Fibroblast of mammary gland (primary cell): ENCODE results near the gene BTG2.
A peak's percentile ranks its signal among the peaks of the same experiment; 100 is the strongest.
"Not testable (repeated sequence)": the region's sequence is repeated elsewhere in the genome, so short reads cannot be mapped to it uniquely, and the experiment has no call there.

Experiments
- DNase-seq: peaks from one replicate; pipeline ENCODE4 v3.0.0-alpha.2; 2010; ENCODE audit warnings: low read depth
- H3K4me3 ChIP-seq: 2 replicates; pipeline ENCODE4 v1.5.1; 2011; ENCODE audit warnings: low read depth, mild to moderate bottlenecking, low read length, moderate library complexity; ENCODE audit not compliant: control insufficient read depth
- CTCF ChIP-seq: conservative IDR thresholded peaks from 2 replicates; pipeline ENCODE4 v1.5.1; 2011; ENCODE audit warnings: low read depth, low read length, inconsistent platforms; ENCODE audit not compliant: control insufficient read depth, insufficient read depth

The BTG2 gene

GRCh38 chr1:203304919-203305808, at the start of gene BTG2:
Gene BTG2, plus strand, starts transcription at chr1:203305519. Its CDS starts 88 bp downstream, at chr1:203305607.
- DNase-seq = peak; percentile 77
- peak within 1 kb of the TSS; percentile 78 for H3K4me3 ChIP-seq
- TF ChIP-seq CTCF = no peak

DNA sequence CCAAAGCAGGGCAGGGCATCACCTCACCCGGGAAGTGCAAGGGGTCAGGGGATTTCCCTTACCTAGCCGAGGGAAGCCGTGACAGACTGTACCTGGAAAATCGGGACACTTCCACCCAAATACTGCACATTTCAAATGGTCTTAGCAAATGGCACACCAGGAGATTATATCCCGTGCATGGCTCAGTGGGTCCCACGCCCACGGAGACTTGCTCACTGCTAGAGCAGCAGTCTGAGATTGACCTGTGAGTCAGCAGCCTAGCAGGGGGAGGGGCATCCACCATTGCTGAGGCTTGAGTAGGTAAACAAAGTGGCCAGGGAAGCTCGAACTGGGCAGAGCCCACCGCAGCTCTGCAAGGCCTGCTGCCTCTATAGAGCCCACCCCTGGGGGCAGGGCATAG, 48.7 kb upstream of the BTG2 start:
- H3K4me3 ChIP-seq = not testable (repeated sequence)
- DNase-seq = peak; percentile 15

- DNase-seq = no peak
- no peak for TF ChIP-seq CTCF
Observed at GRCh38 chr1:203263496-203263895, 41.8 kb upstream of the BTG2 start.

DNA sequence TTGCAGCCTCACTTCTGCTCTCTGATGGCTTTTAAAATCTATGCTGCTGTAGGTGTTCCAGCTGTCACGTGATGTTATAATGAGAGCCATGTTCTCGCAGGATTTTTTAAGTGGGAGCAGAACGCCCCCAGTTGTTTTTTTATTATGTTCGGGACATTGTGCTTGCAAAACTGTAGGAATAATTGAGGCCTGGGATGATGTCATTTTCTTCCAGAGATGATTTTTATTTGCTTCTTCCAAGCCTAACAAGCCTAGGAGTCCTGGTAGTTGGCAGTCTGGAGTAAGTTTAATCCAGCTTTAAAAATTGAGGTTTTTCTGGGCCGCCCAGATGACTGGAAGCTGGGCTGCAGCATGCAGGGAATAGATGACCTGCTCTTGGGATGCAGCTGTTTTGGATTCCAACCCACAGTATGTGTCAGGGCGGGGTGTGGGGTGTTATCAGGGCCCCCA, 41.2 kb upstream of the BTG2 start:
- TF ChIP-seq CTCF = no peak
- H3K4me3 ChIP-seq = no peak overlapping the region
- DNase-seq = peak; percentile 21

More at GRCh38 chr1:203263496-203263895, 41.8 kb upstream of the BTG2 start:
- H3K4me3 ChIP-seq = no peak overlapping the region

GRCh38 chr1:203265541-203265940, 39.8 kb upstream of the BTG2 start:
- no peak overlapping the region for H3K4me3 ChIP-seq
- no peak for TF ChIP-seq CTCF
- DNase-seq = no peak

DNA sequence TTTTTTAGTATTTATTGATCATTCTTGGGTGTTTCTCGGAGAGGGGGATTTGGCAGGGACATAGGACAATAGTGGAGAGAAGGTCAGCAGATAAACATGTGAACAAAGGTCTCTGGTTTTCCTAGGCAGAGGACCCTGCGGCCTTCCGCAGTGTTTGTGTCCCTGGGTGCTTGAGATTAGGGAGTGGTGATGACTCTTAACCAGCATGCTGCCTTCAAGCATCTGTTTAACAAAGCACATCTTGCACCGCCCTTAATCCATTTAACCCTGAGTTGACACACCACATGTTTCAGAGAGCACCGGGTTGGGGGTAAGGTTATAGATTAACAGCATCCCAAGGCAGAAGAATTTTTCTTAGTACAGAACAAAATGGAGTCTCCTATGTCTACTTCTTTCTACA, 39.2 kb upstream of the BTG2 start:
- H3K4me3 ChIP-seq, DNase-seq: not testable (repeated sequence)

DNA sequence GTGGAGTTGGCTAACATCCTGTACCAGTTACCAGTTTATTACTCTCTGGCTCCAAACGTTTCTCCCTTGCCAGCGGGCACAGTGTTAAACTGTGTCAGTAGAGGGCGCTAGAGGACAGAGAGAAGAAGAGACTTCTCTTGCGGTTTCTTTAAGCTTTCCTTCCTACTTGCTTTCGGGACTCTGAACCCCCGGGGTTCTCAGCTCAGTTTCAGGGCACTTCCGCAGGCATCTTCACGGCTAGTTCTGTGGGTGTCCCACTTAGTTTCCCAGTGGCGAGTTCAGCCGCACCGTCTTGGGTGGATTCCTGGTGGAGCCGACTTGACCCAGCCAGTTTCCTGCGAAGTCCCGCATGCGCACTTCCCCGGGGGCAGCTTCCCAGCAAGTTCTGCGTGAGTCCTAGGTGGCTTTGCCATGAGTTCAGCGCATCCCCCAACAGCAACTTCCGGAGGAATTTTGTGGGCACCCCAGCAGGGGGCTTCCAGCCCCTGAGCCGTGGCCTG, 37.9 kb upstream of the BTG2 start:
- peak overlapping the region; percentile 63 for H3K4me3 ChIP-seq
- DNase-seq = peak; percentile 82
- peak; percentile 93 for TF ChIP-seq CTCF

GRCh38 chr1:203267912-203268311, 37.4 kb upstream of the BTG2 start:
- DNase-seq = no peak
- TF ChIP-seq CTCF = no peak
- peak overlapping the region; percentile 63 for H3K4me3 ChIP-seq
